ENCODE measurements around the gene WASHC2C. TPM values are rescaled to one million over a fixed set of nuclear protein-coding genes. Genes with fewer than 3 reads are reported as not detected.
"Not testable (repeated sequence)": the region's sequence is repeated elsewhere in the genome, so short reads cannot be mapped to it uniquely, and the experiment has no call there.

WASHC2C gene
- total RNA-seq, 1 experiment from 2014 or later, result 73.6 TPM

DNA sequence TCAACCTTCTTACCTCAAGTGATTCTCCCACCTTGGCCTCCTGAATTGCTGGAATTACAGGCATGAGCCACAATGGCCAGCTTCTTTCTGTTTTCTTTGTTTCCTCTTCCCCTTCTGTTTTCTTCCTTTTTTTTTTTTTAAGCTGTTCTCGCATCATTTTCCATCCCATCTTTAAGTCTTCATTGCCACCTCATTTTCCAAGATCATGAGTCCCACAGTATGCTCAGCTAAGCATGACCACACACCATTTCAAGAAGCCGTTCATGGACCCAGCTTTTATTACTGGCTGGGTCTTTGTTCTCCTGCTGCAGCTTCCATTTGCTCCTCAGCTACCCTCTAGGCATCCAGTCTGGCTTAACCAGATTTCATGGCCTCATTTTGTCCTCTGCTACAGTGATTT lies 67.7 kb downstream of the WASHC2C start:
- BruUV-seq (replicated peaks); in situ Hi-C loops (cut with HindIII; ENCODE audit: low pct_unique_long_range_greater_than_20kb, low sequenced_read_pairs); ATAC-seq; CTCF ChIA-PET; POLR2A ChIA-PET; H3K27ac ChIP-seq (ENCODE audit: low read length); H3K36me3 ChIP-seq (ENCODE audit: control insufficient read depth, insufficient read depth, low read length); DNase-seq (ENCODE audit: low read depth, low spot score); H3K4me1 ChIP-seq (ENCODE audit: control insufficient read depth, insufficient read depth, low read length); H3K9me3 ChIP-seq (ENCODE audit: control insufficient read depth, insufficient read depth, low read depth, low read length); intact Hi-C loops (cut with micrococcal nuclease; ENCODE audit: unreplicated experiment); H3K4me3 ChIP-seq (ENCODE audit: low read depth in 2 of 2, low read length in 2 of 2); H3K27me3 ChIP-seq (ENCODE audit: control insufficient read depth, insufficient read depth, low read length): not testable (repeated sequence)

- H3K27ac ChIP-seq (ENCODE audit: low read length); H3K9me3 ChIP-seq (ENCODE audit: control insufficient read depth, insufficient read depth, low read depth, low read length); BruUV-seq (replicated peaks); H3K27me3 ChIP-seq (ENCODE audit: control insufficient read depth, insufficient read depth, low read length); in situ Hi-C loops (cut with HindIII; ENCODE audit: low pct_unique_long_range_greater_than_20kb, low sequenced_read_pairs); DNase-seq (ENCODE audit: low read depth, low spot score); H3K4me3 ChIP-seq (ENCODE audit: low read depth in 2 of 2, low read length in 2 of 2); H3K4me1 ChIP-seq (ENCODE audit: control insufficient read depth, insufficient read depth, low read length); intact Hi-C loops (cut with micrococcal nuclease; ENCODE audit: unreplicated experiment); CTCF ChIA-PET; POLR2A ChIA-PET; H3K36me3 ChIP-seq (ENCODE audit: control insufficient read depth, insufficient read depth, low read length): not testable (repeated sequence)
- ATAC-seq, result peak; percentile 30; the same call in 1 of the 2 replicates
Observed at GRCh38 chr10:45803060-45804010, 76.3 kb downstream of the WASHC2C start.

GRCh38 chr10:45804996-45805395 lies 77.9 kb downstream of the WASHC2C start:
- intact Hi-C loops (cut with micrococcal nuclease; ENCODE audit: unreplicated experiment); H3K9me3 ChIP-seq (ENCODE audit: control insufficient read depth, insufficient read depth, low read depth, low read length); H3K27ac ChIP-seq (ENCODE audit: low read length); H3K27me3 ChIP-seq (ENCODE audit: control insufficient read depth, insufficient read depth, low read length); H3K4me3 ChIP-seq (ENCODE audit: low read depth in 2 of 2, low read length in 2 of 2); H3K4me1 ChIP-seq (ENCODE audit: control insufficient read depth, insufficient read depth, low read length); BruUV-seq (replicated peaks); H3K36me3 ChIP-seq (ENCODE audit: control insufficient read depth, insufficient read depth, low read length); in situ Hi-C loops (cut with HindIII; ENCODE audit: low pct_unique_long_range_greater_than_20kb, low sequenced_read_pairs); POLR2A ChIA-PET; DNase-seq (ENCODE audit: low read depth, low spot score); ATAC-seq: not testable (repeated sequence)
- CTCF ChIA-PET, result interaction anchor here (0.6 kb wide), 1 partner anchor 248 kb away, joined by 3 read pairs; no protein-coding TSS in a partner anchor

GRCh38 chr10:45809837-45810236 lies 82.8 kb downstream of the WASHC2C start:
- DNase-seq (ENCODE audit: low read depth, low spot score), result no peak
- intact Hi-C loops (cut with micrococcal nuclease; ENCODE audit: unreplicated experiment), result no loop called here
- BruUV-seq (replicated peaks), result no TSS peak
- Histone ChIP-seq H3K4me3 (ENCODE audit: low read depth in 2 of 2, low read length in 2 of 2) (no peak overlapping the region), H3K36me3 (ENCODE audit: control insufficient read depth, insufficient read depth, low read length) (no peaks in the 10 kb centered on the region), H3K4me1 (ENCODE audit: control insufficient read depth, insufficient read depth, low read length) (no peaks in the 10 kb centered on the region), H3K27ac (ENCODE audit: low read length) (no peak overlapping the region), H3K9me3 (ENCODE audit: control insufficient read depth, insufficient read depth, low read depth, low read length) (no peaks in the 10 kb centered on the region), H3K27me3 (ENCODE audit: control insufficient read depth, insufficient read depth, low read length) (no peaks in the 10 kb centered on the region)
- in situ Hi-C loops (cut with HindIII; ENCODE audit: low pct_unique_long_range_greater_than_20kb, low sequenced_read_pairs), result no loop called here
- TF ChIP-seq POLR2AphosphoS5 (IDR thresholded peaks at IDR 0.05; ENCODE audit: low read depth, low read length) (no peak), SIN3A (IDR thresholded peaks at IDR 0.05; ENCODE audit: borderline replicate concordance, insufficient read depth, low read depth, low read length) (no peak), CTCF (IDR thresholded peaks at IDR 0.05) (no peak), TCF7L2 (IDR thresholded peaks at IDR 0.05; ENCODE audit: low read depth, low read length) (no peak)
- TF ChIP-seq, protein P1, sequence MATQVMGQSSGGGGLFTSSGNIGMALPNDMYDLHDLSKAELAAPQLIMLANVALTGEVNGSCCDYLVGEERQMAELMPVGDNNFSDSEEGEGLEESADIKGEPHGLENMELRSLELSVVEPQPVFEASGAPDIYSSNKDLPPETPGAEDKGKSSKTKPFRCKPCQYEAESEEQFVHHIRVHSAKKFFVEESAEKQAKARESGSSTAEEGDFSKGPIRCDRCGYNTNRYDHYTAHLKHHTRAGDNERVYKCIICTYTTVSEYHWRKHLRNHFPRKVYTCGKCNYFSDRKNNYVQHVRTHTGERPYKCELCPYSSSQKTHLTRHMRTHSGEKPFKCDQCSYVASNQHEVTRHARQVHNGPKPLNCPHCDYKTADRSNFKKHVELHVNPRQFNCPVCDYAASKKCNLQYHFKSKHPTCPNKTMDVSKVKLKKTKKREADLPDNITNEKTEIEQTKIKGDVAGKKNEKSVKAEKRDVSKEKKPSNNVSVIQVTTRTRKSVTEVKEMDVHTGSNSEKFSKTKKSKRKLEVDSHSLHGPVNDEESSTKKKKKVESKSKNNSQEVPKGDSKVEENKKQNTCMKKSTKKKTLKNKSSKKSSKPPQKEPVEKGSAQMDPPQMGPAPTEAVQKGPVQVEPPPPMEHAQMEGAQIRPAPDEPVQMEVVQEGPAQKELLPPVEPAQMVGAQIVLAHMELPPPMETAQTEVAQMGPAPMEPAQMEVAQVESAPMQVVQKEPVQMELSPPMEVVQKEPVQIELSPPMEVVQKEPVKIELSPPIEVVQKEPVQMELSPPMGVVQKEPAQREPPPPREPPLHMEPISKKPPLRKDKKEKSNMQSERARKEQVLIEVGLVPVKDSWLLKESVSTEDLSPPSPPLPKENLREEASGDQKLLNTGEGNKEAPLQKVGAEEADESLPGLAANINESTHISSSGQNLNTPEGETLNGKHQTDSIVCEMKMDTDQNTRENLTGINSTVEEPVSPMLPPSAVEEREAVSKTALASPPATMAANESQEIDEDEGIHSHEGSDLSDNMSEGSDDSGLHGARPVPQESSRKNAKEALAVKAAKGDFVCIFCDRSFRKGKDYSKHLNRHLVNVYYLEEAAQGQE (IDR thresholded peaks at IDR 0.05; ENCODE audit: insufficient read depth in 1 of 2, low read depth in 2 of 2, low read length in 1 of 2), result no peak
- POLR2A ChIA-PET, result no interaction called here
- ATAC-seq, result no peak
- CTCF ChIA-PET, result no interaction called here
